GM18873 (cell line): Measurements from ENCODE around the gene TAMALIN.

Experiments
- ATAC-seq: cut with Tn5 transposase; IDR thresholded peaks from one replicate; pipeline ENCODE4 v1.9.1; 2021; ENCODE audit warnings: mild to moderate bottlenecking, moderate library complexity, moderate number of reproducible peaks; ENCODE audit not compliant: unreplicated experiment, low FRiP score

TAMALIN gene

GRCh38 chr12:52032804-52033445, 26.2 kb downstream of the TAMALIN start:
- peak; percentile 79 for ATAC-seq

GRCh38 chr12:52033446-52034140, 26.8 kb downstream of the TAMALIN start:
- no peak for ATAC-seq

DNA sequence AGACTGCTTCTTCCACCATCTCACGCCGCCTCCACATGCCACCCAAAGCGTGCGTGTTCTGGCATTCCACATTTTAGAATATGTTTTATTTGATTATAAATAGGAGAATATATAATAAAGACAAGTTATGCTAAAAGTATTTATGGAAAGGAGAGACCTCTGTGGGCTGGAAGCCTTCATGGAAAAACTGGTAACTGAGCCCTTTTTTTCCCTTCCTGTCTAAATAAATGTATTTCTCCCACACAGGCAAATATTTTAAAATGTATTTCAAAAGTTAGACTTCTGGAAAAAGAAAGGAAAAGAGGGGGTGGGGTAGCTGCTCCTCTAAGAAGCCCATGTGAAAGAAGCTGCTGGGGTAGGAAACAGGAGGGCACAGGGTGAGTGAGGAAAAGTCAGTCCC, 28.4 kb downstream of the TAMALIN start:
- no peak for ATAC-seq

DNA sequence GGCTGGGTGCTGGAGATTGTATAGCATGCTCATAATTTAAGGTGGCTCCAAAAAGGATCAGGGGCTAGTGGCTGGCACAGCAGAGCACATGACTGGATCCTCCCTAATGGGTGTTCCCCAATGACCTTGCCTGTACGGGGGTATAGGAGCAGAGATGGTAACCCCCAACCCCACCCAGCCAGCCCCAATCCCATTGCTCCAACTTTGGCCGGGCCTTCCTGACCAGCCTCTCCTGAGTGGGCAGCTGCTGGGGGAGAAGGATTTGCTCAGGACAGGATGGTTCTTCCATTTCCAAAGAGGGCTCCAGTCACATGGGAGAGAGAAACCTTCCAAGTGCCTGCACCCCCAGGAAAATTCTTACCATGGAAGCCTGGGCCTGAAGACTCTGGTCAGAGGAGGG, 29.2 kb downstream of the TAMALIN start:
- no peak for ATAC-seq

GRCh38 chr12:52036587-52037171, 29.9 kb downstream of the TAMALIN start:
- ATAC-seq, result no peak

- no peak for ATAC-seq
These were observed 30.6 kb downstream of the TAMALIN start for GRCh38 chr12:52037248-52037861.

GRCh38 chr12:52038447-52038846, 31.7 kb downstream of the TAMALIN start:
- ATAC-seq, result no peak

GRCh38 chr12:52041035-52041434, 34.3 kb downstream of the TAMALIN start:
- no peak for ATAC-seq

DNA sequence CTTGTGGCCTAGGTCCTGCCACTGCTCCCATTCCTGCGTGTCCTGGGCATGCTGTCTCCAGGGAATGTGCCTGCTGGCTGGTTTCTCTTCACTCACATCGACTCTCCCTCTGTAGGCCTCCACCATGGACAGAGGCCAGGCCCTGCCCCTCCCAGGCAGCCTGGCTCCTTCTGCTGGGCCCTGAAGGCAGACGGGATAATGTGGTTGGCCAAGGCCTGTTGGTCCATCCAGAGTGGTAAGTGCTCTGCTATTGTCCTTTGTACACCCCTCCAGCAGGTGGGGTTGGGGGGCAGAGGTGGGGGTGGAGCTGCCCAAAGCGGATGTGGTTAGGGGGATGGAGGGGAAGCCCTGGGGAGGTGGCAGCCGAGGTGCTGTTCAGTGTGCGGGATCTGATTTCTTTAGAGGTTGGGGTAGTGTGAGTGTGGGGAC, 35.0 kb downstream of the TAMALIN start:
- ATAC-seq, result no peak

- ATAC-seq, result no peak
These were observed 36.1 kb downstream of the TAMALIN start for GRCh38 chr12:52042706-52043385.

- no peak for ATAC-seq
These were observed 36.9 kb downstream of the TAMALIN start for GRCh38 chr12:52043386-52044212.

DNA sequence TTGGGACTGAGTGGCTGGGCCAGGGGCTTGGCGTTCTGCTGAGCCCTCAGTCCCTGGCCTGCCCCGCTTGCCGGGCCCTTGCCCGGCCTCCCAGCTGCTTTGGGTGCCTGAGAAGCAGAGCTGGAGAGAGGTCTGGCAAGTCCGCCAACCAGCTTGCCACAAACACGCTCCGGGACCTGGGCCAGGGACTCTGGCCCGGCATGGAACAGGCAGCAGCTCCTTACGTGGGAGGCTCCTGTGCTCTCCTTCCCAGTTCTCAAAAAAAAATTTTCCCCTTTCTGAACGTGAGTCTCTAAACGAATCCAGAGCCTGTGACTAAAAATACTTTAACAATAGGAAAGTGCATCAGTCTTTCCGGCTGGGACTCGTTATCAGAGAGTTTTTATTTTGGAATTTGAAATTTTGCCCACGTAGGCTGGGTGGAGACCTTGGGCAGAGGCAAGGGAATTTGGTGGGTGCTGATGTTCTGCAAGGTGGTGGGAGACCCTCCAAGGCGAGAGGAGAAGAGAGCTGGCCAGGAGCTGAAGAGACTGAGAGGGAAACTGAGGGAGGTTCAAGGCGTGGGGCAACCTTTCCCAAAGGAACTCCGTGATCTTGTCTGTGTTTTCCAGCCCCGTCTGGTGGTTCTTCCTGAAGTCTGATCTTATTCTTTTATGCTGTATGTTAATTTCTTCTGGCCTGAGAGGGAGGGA, 37.7 kb downstream of the TAMALIN start:
- no peak for ATAC-seq

GRCh38 chr12:52045794-52046199, 39.1 kb downstream of the TAMALIN start:
- ATAC-seq, result no peak

GRCh38 chr12:52046859-52047258, 40.1 kb downstream of the TAMALIN start:
- no peak for ATAC-seq

DNA sequence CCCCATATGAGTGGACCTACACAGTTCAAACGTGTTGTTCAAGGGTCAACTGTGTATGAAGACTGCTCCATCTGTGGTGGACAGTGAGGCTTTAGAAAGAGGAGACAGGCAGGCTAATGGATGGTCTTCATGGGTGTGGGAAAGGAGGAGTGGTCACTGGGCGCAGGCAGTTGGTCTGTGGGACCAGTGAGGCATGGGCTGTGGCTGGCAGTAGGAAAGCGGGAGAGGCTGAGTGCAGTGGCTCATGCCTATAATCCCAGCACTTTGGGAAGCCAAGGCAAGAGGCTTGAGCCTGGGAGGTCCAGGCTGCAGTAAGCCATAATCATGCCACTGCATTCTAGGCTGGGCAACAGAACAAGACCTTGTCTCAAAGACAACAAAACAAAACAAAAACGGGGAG, 42.5 kb downstream of the TAMALIN start:
- ATAC-seq, result no peak

- ATAC-seq, result no peak
These were observed 42.9 kb downstream of the TAMALIN start for GRCh38 chr12:52049688-52050087.

DNA sequence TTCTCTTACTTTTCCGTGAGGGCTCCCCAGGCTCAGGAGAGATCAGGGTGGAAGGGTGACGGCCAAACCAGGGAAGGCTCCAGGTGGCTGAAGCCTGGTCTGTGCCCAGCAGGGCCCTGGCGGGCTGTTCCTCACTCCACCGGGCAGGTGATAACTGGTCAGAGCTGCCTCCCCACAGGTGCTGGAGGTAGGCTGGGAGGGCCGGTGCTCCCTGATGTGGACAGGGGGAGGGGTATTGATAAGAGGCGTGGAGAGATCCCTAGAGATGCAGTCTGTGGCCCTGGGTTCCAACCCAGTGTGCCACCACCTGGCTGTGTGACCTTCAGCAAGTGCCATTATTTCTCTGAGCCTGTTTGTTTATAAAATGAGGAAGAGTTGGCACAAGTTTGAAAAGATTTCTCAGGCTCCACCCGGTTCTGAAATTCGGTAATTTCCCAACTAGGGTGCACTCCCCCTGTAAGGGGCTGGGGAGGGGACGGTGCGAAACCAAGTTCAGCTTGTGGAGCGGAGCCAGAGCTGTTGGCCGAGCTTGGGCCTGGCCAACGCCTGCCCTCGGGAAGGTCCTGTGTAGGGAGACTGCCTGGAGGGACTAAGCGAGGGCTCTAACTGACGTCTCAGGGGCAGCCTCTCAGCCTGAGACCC, 43.5 kb downstream of the TAMALIN start:
- ATAC-seq, result no peak

GRCh38 chr12:52050758-52051541, 44.2 kb downstream of the TAMALIN start, which contains the start of gene NR4A1:
TSS of gene NR4A1 (plus strand) at chr12:52051442. CDS start at chr12:52054329, 2,887 bp downstream.
- ATAC-seq, result peak; percentile 68
